Activated CD4-positive, alpha-beta T cell treated with anti-CD3 and anti-CD28 coated beads for 24 hours (primary cell): ENCODE results near the gene LRRC36.

Source experiments
- DNase-seq, 2 donors: peaks; one replicate each; pipeline ENCODE4 v3.0.0-alpha.2; 2020; ENCODE audit warnings: low read depth in 2 of 2

The LRRC36 gene

GRCh38 chr16:67389911-67390815, 63.5 kb downstream of the LRRC36 start:
- no peak for DNase-seq

GRCh38 chr16:67390816-67391423, 64.3 kb downstream of the LRRC36 start:
- DNase-seq = no peak

DNA sequence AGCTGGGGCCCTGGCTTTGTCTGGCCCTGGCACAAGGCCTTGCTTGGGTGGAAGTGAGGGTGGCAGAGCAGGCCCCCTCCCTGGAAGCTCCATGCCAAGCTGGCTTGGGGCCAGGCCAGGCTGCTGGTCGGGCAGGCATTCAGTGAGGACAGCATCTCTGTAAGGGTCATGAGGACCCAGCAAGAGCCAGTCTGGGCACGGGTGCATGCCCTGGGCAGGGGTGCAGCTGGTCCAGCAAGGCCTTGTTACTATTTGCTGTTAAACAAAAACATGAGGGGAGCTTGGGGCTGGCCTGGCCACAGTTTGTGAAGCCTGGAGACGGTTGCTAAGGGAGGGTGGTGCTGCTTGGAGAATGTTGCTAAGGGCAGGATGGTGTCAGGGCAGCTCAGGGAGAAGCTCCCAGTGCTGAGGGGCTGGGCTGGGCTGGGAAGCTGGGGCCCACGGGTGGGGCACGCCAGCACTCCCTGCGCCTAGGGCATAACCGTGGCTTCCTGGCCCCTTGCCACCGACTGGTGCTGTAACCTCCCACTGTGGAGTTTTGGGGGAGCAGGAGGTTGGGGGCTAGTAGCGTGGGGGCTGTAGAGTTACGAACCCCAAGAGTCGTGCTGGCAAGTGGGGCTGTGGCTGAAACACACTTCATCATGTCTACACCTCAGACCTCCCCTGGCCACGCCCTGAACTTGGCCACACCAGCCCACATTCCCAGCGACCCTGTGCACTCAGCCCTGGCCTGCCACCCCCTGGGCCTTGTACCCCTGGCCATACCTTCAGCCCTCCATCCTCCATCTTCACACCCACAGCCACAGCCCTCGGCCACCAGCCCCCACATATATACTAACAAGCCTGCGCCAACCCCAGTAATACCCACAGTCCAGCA, 65.0 kb downstream of the LRRC36 start:
- no peak for DNase-seq

- no peak for DNase-seq
Observed at GRCh38 chr16:67392301-67393059, 65.9 kb downstream of the LRRC36 start.

- DNase-seq = peak in 1 of 2 donors; percentile 28
Observed at GRCh38 chr16:67393111-67393787, 66.6 kb downstream of the LRRC36 start, which contains the start of gene TPPP3. TSS of gene TPPP3 (minus strand) at chr16:67393498. CDS start at chr16:67391111, 2,387 bp downstream.

DNA sequence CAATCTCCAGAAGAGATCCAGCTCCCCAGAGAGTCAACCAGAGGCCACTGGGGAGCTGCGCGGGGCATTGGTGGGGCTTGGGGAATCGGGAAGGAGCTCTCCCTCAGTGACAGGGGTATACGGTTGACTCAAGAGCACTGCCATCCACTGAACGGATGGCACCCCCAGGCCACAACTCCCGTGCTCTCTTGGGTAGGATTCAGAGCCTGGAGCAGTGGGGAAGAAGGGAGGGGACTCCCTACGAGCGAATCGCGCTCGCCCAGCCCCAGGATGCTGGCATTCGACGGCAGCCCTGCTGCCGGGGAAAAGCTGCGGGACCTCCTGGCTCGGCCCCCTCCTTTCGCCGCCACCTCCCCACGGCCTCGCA, 67.2 kb downstream of the LRRC36 start:
- DNase-seq = no peak

- no peak for DNase-seq
Observed at GRCh38 chr16:67394155-67395104, 67.8 kb downstream of the LRRC36 start.

- no peak for DNase-seq
Observed at GRCh38 chr16:67395105-67395457, 68.5 kb downstream of the LRRC36 start.

DNA sequence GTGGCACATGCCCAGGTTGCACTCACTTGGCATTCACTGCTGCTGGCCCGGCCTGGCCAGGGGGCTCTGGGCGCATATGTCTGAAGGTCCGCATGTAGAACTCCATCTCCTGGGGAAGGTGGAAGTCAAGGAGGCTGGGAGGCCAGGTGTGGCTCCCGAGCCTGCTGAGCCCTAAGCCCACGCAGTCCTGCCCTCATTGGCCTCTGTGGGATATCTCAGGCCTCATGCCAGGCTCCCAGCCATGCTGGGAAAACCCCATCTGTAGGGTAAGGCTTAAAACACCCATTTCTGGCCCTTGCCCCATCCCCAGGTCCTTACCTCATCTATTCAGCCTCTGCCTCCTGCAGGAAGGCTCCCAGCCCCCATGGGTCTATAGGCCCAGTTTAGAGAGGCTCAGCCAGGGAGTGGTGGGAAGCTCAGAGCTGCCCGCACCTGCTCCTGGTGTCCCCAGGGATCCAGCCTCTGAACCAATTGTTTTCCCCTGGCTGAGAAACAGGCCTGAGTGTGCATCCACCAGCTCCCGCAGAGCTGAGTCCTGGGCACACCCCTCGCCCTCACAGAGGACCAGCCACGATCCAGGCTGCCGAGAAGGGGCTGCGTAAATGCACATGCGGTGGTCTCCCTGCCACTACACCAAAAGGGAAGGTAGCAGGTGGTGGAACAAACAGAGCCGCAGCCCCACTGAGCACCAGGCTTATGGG, 69.0 kb downstream of the LRRC36 start:
- no peak for DNase-seq

GRCh38 chr16:67396159-67397035, 69.8 kb downstream of the LRRC36 start:
- no peak for DNase-seq

DNA sequence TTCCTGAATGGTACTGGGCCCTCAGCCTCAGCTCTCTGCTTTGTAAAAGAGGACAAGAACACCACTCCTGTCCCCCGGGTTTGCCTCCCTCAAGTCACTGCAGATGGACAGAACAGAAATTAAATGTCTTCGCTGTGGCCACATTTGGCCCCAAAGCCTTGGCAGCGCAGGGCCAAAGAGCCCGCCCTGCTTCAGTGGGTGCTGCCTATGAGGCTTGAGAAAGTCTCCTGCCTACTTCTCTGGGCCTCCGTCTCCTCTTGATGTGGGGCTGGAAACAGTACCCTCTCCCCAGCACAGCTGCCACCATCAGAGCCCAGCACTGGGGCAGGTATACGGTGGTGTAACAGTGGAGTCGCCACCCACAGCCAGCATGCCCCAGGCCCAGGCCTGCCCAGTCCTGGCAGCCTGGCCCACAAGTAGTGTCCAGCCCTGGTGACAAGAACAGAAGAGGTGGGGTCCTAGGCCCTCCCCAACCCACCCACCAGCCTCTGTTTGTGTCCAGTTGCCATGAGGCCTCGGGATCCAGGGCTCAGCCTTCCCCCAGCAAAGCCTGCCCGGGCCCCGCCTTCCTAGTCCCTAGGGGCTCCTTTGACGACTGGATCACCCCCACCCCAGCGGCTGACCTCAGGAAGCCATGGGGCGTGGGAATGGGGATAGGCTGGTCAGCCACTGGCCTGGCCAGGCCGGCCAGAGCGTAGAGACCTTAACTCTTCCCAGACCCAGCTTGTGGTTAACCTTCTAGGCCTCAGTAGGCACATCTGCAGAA, 70.6 kb downstream of the LRRC36 start:
- no peak for DNase-seq

GRCh38 chr16:67397812-67398545, 71.4 kb downstream of the LRRC36 start:
- DNase-seq = no peak

- DNase-seq = no peak
Observed at GRCh38 chr16:67398546-67399217, 72.1 kb downstream of the LRRC36 start.

DNA sequence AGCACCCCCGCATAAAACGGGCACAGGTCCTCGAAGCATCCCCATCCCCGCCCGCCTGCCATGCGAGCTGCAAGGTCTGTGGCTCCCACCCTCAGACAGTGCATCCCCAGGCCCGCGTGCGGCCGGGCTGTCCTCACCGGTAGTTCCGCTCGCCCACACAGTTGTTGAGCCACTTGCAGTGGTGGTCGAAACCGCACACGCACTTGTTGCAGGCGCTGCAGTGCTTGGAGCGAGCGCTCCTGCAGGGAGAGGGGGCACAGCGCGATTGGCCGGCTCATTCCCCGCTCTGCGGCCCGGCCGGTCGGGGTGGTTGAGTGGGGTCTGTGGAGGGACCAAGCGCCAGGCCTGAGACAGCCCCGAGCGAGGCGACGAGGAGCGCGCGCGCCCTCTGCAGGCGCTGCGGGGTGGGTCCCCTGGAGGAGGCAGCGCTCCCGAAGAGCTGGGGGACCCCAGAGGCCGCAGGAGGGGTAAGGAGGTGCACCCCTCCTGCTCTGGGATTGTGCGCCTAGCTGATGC, 72.7 kb downstream of the LRRC36 start:
- DNase-seq = peak; percentile 37 to 52

DNA sequence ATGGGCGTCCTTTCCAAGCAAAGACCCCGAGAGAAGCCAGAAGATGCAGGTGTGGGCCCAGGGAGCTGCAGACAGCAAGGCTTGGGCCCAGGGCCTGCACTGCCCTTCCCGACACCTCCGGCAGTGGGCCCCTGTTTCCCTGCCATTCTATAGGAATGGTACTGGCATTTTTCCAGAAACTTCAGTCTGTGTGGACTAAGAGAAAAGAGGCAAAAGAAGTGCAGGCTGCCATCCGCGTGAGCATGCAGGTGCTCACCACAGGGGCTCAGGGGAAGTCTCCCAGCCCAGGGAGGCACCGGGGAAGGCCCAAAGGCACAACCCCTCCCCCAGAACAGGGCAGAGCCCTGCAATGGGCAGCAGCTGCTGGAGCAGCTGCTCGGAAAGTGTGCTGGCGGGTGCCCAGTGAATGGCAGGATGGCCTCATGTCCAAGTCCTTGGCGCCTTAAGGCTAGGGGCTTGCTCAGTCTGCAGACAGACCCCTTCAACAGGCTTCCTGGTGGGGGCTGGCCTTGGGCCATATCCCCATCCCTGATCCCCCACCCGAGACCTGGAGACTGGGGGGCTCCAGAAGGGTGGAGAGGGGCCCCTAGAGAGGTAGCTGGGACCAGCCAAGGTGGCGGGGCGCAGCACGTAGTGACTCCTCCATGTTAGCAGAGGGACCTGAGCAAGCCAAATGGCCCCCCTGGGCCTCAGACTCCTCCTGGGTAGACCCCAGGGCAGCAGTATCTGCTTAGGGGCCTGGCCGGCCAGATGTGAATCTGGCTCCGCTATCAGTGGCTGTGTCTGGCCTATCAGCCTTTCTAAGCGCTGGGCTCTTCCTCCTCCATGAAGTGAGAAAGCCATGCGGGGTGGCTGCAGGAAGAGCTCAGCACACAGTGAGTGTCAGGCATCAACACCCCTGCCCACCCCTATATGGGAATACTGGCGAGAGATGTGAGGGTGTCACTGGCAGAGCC, 73.4 kb downstream of the LRRC36 start:
- no peak for DNase-seq
